Stomach (tissue), 9 donors: Measurements from ENCODE around the gene FAM98B. TPM values are rescaled to one million over a fixed set of nuclear protein-coding genes. Genes with fewer than 3 reads are reported as not detected.
"Not testable (repeated sequence)": the region's sequence is repeated elsewhere in the genome, so short reads cannot be mapped to it uniquely, and the experiment has no call there.

ENCODE experiments used
- DNase-seq, 2 donors: peaks; one replicate each; pipeline versions ENCODE4 v3.0.0 to v3.0.0-alpha.2; 2013 to 2019
- H3K27ac ChIP-seq, 5 donors: fragments of 200-600 bp in 4 of 5; sonication (generic) in 4 of 5; one replicate each; pipeline ENCODE4 v1.5.1; 2013 to 2019; ENCODE audit warnings: mild to moderate bottlenecking in 1 of 5, moderate library complexity in 1 of 5
- H3K27me3 ChIP-seq, 3 donors: fragments of 200-600 bp; sonication (generic); one replicate each; pipeline ENCODE4 v1.5.1; 2017 to 2019; ENCODE audit warnings: mixed run types in 1 of 3
- H3K36me3 ChIP-seq, 4 donors: fragments of 200-600 bp; sonication (generic); 1 replicate in 3 of 4; 2 replicates in 1 of 4; pipeline ENCODE4 v1.5.1; 2016 to 2019
- H3K4me1 ChIP-seq, 4 donors: fragments of 200-600 bp; sonication (generic); one replicate each; pipeline ENCODE4 v1.5.1; 2016 to 2019
- H3K4me3 ChIP-seq, 4 donors: fragments of 200-600 bp; sonication (generic) in 3 of 4; one replicate each; pipeline ENCODE4 v1.5.1; 2016 to 2019; ENCODE audit warnings: mild to moderate bottlenecking in 1 of 4
- H3K9me3 ChIP-seq, 4 donors: fragments of 200-600 bp; sonication (generic); one replicate each; pipeline ENCODE4 v1.5.1; 2016 to 2019
- CTCF ChIP-seq, 7 experiments: fragments of 450-650 bp in 4 of 7; fragments of 200-600 bp in 3 of 7; sonication (generic) in 3 of 7; IDR thresholded peaks; one replicate each; pipeline ENCODE4 v1.5.1; 2016 to 2019; ENCODE audit warnings: antibody characterized with exemption in 7 of 7, control low read depth in 2 of 7, mild to moderate bottlenecking in 1 of 7
- EP300 ChIP-seq: sonication (generic); formaldehyde crosslinking; IDR thresholded peaks from one replicate; pipeline ENCODE4 v1.6.1; 2017; ENCODE audit warnings: antibody characterized with exemption
- POLR2A ChIP-seq, 4 donors: fragments of 450-650 bp; IDR thresholded peaks; one replicate each; pipeline ENCODE4 v1.6.1; 2016; ENCODE audit warnings: antibody characterized with exemption in 4 of 4, control low read depth in 2 of 4, mild to moderate bottlenecking in 1 of 4, moderate library complexity in 1 of 4
- POLR2AphosphoS5 ChIP-seq, 3 donors: sonication (generic); formaldehyde crosslinking; IDR thresholded peaks; one replicate each; pipeline ENCODE4 v1.6.1; 2016; ENCODE audit warnings: antibody characterized with exemption in 3 of 3
- WGBS, 5 donors: extraction: QIAGEN DNeasy Blood & Tissue Kit in 3 of 5; methylation state at CpG; one replicate each; pipeline versions ENCODE4 v1.1.5 to v1.1.7; 2013 to 2018; 5-methylcytosine and 5-hydroxymethylcytosine counted together
- intact Hi-C: fragments of 100-400 bp; cut with DNase I; formaldehyde crosslinking; loops from one replicate; pipeline ENCODE4 v1.15.1; 2023; ENCODE audit warnings: low total_unique reads
- polyA plus RNA-seq, 3 donors: library from polyadenylated mRNA; stranded (reverse); fragments of 200-250 nt; gene quantifications; one replicate each; pipeline ENCODE4 v1.2.3, GENCODE V29; 2013
- total RNA-seq, 5 donors: library from RNA; depleted of rRNA; stranded (reverse); fragments of >200 nt; gene quantifications; one replicate each; pipeline versions ENCODE4 v1.1.0 to v1.2.3, GENCODE V29; 2014 to 2016
- donor health status: healthy with polysubstance abuse.
- donor health status: Bipolar disorder and iron deficiency.
- donor health status: healthy.

Gene FAM98B
- total and polyA plus RNA-seq, 8 donors, result 1.7 to 61.3 (median 8.7) TPM

GRCh38 chr15:38424101-38424552 is 29.8 kb upstream of the FAM98B start:
- peak overlapping the region in 1 of 5 donors; percentile 48 for H3K27ac ChIP-seq
- no peaks in the 10 kb centered on the region for H3K27me3 ChIP-seq
- no peaks in the 10 kb centered on the region for H3K9me3 ChIP-seq
- 54 to 68% (median 61%) methylated on average over 4 of the region's 4 CpGs for WGBS, 5 donors
- no peak for TF ChIP-seq POLR2AphosphoS5 (IDR thresholded peaks at IDR 0.05)
- TF ChIP-seq EP300, result no peak
- TF ChIP-seq POLR2A (IDR thresholded peaks at IDR 0.05), result no peak
- no peak for TF ChIP-seq CTCF (IDR thresholded peaks at IDR 0.05)
- DNase-seq, result no peak
- intact Hi-C loops, result no loop called here
- H3K36me3 ChIP-seq, result no peaks in the 10 kb centered on the region
- H3K4me3 ChIP-seq, result no peak overlapping the region
- no peaks in the 10 kb centered on the region for H3K4me1 ChIP-seq

DNA sequence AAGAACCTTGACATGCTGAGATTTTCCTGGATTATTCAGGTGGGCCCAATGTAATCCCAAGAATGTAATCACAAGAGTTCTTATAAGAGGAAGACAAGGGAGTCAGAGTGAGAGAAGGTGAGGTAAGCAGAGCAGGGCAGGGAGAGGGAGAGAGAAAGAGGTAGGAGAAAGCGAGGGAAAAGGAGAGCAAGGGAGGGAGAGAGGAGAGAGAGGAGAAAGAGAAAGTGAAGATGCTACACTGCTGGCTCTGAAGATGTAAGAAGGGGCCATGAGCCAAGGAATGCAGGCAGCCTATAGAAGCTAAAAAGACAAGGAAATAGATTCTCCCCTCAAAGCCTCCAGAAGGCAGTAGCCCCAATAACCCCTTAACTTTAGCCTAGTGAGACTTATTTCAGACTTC is 28.7 kb upstream of the FAM98B start:
- TF ChIP-seq POLR2AphosphoS5 (IDR thresholded peaks at IDR 0.05) (no peak), CTCF (IDR thresholded peaks at IDR 0.05) (no peak), POLR2A (IDR thresholded peaks at IDR 0.05) (no peak), EP300 (no peak)
- intact Hi-C loops, result no loop called here
- 81 to 100% (median 93%) methylated on average over 1 of the region's 1 CpG for WGBS, 5 donors

DNA sequence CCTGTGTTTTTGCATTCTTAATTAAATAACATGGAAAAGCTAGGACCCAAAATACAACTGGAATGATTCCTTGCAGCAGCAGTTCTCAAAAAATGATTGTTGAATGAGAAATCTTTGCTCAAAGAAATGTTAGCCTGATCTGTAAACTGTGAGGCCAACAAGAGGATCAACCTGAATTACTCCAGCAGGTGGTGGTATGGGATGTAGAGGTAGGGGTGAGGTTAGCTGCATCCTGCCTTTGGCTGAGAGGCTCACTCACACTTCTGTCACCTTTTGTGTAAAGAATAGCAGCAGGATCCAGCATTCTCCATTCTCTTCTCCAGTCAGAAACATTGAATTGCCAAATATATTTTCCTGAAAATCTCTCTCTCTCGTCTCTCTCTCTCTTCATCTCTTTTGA is 26.5 kb upstream of the FAM98B start:
- H3K4me3 ChIP-seq, result no peak overlapping the region
- no peaks in the 10 kb centered on the region for H3K36me3 ChIP-seq
- H3K27me3 ChIP-seq, result no peaks in the 10 kb centered on the region
- WGBS, 5 donors, result 80 to 97% (median 86%) methylated on average over 1 of the region's 1 CpG
- no peaks in the 10 kb centered on the region for H3K9me3 ChIP-seq
- H3K4me1 ChIP-seq, result no peaks in the 10 kb centered on the region
- TF ChIP-seq POLR2A (IDR thresholded peaks at IDR 0.05), result no peak
- no peak for DNase-seq
- intact Hi-C loops, result no loop called here
- no peak overlapping the region for H3K27ac ChIP-seq

More for the DNA sequence above, 28.7 kb upstream of the FAM98B start:
- H3K27ac ChIP-seq, result no peak overlapping the region
- no peaks in the 10 kb centered on the region for H3K4me1 ChIP-seq
- H3K36me3 ChIP-seq, result no peaks in the 10 kb centered on the region
- no peaks in the 10 kb centered on the region for H3K9me3 ChIP-seq
- no peak for DNase-seq
- no peak overlapping the region for H3K4me3 ChIP-seq
- no peaks in the 10 kb centered on the region for H3K27me3 ChIP-seq

DNA sequence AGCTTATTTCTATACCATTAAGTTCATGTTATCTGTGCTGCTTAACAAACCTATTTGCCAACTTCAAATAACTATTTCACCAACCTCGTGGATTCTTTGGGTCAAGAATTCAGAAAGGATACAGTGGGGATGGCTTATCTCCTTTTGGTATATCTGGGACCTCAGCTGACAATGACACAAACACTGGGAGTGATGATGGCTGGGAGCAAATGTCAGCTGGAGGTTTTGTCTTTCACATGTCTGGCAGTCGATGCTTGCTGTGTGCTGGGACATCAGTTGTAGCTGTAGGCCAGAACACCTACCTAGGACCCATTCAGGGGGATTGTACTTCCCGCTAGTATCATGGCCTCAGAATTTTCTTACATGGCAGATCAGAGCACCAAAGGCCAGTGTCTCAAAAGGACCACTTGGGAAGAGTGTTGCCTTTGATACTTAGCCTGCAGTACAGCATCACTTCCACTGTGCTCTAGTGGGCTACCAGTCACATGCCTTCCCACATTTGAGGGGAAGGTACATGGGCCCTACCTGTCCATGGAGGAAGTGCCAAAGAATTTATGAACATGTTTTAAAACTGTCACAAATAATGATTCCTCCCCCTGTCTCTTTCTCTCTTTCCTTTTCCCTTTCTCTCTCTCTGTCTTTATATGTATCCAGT is 23.7 kb upstream of the FAM98B start:
- no peak overlapping the region for H3K27ac ChIP-seq
- H3K4me1 ChIP-seq, result no peaks in the 10 kb centered on the region
- no peak for DNase-seq
- intact Hi-C loops, result no loop called here
- TF ChIP-seq POLR2A (IDR thresholded peaks at IDR 0.05) (no peak), CTCF (IDR thresholded peaks at IDR 0.05) (no peak), EP300 (no peak), POLR2AphosphoS5 (IDR thresholded peaks at IDR 0.05) (no peak)
- no peaks in the 10 kb centered on the region for H3K27me3 ChIP-seq
- 54 to 62% (median 61%) methylated on average over 3 of the region's 3 CpGs for WGBS, 5 donors
- no peak overlapping the region for H3K4me3 ChIP-seq
- H3K9me3 ChIP-seq, result no peaks in the 10 kb centered on the region
- H3K36me3 ChIP-seq, result no peaks in the 10 kb centered on the region

GRCh38 chr15:38436993-38437392 is 16.9 kb upstream of the FAM98B start:
- Histone ChIP-seq H3K27ac (no peak overlapping the region), H3K27me3 (peaks cover 0 to 4% (median 0%) of the 10 kb centered on the region in 3 donors), H3K9me3 (peaks cover 0 to 7% (median 0%) of the 10 kb centered on the region in 4 donors), H3K36me3 (no peaks in the 10 kb centered on the region), H3K4me3 (no peak overlapping the region), H3K4me1 (peaks cover 0 to 9% (median 7%) of the 10 kb centered on the region in 4 donors)
- WGBS, 5 donors, result 3 to 44% (median 26%) methylated on average over 1 of the region's 1 CpG
- TF ChIP-seq POLR2A (IDR thresholded peaks at IDR 0.05) (no peak), POLR2AphosphoS5 (IDR thresholded peaks at IDR 0.05) (no peak), EP300 (no peak), CTCF (IDR thresholded peaks at IDR 0.05) (no peak)
- DNase-seq, result no peak
- intact Hi-C loops, result no loop called here

- intact Hi-C loops, DNase-seq, H3K27ac ChIP-seq, H3K9me3 ChIP-seq, H3K4me1 ChIP-seq, H3K27me3 ChIP-seq, H3K4me3 ChIP-seq, H3K36me3 ChIP-seq: not testable (repeated sequence)
- 81 to 90% (median 87%) methylated on average over 4 of the region's 4 CpGs for WGBS, 5 donors
Measured at GRCh38 chr15:38437603-38438002, 16.3 kb upstream of the FAM98B start.
